Esophagus squamous epithelium (tissue), 5 donors: ENCODE results near the gene TSC2. TPM values are rescaled to one million over a fixed set of nuclear protein-coding genes. Genes with fewer than 3 reads are reported as not detected.

ENCODE experiments used
- DNase-seq: peaks from one replicate; lab custom pipeline; 2025; lab: John Stamatoyannopoulos, UW
- H3K27ac ChIP-seq, 4 donors: fragments of 200-600 bp; sonication (generic); one replicate each; pipeline ENCODE4 v1.5.1; 2016 to 2019; ENCODE audit warnings: mild to moderate bottlenecking in 1 of 4
- H3K27me3 ChIP-seq, 4 donors: fragments of 200-600 bp; sonication (generic); 1 replicate in 3 of 4; 2 replicates in 1 of 4; pipeline versions ENCODE4 v1.5.1 to v1.6.0; 2017 to 2021; ENCODE audit warnings: antibody characterized with exemption in 1 of 4
- H3K36me3 ChIP-seq, 3 donors: fragments of 200-600 bp; sonication (generic); one replicate each; pipeline ENCODE4 v1.5.1; 2016 to 2019
- H3K4me1 ChIP-seq, 3 donors: fragments of 200-600 bp; sonication (generic); one replicate each; pipeline ENCODE4 v1.5.1; 2017 to 2019
- H3K4me3 ChIP-seq, 4 donors: fragments of 200-600 bp; sonication (generic); 1 replicate in 3 of 4; 2 replicates in 1 of 4; pipeline ENCODE4 v1.5.1; 2016 to 2019; ENCODE audit warnings: mild to moderate bottlenecking in 2 of 4, moderate library complexity in 1 of 4
- H3K9me3 ChIP-seq, 3 donors: fragments of 200-600 bp; sonication (generic); one replicate each; pipeline ENCODE4 v1.5.1; 2016 to 2019
- POLR2A ChIP-seq, 4 donors: fragments of 450-650 bp; IDR thresholded peaks; one replicate each; pipeline ENCODE4 v1.6.1; 2017; ENCODE audit warnings: antibody characterized with exemption in 4 of 4, mild to moderate bottlenecking in 4 of 4, moderate library complexity in 3 of 4
- WGBS, 2 donors: methylation state at CpG; one replicate each; pipeline ENCODE4 v1.1.5; 2018; 5-methylcytosine and 5-hydroxymethylcytosine counted together
- intact Hi-C: fragments of 100-400 bp; cut with DNase I; formaldehyde crosslinking; loops from one replicate; pipeline ENCODE4 v1.15.0; 2022
- total RNA-seq, 4 donors: library from RNA; depleted of rRNA; stranded (reverse); fragments of >200 nt; gene quantifications; one replicate each; pipeline ENCODE4 v1.1.0, GENCODE V29; 2016
- TF ChIP-seq, protein P1 (sequence below), 6 experiments: fragments of 450-650 bp in 4 of 6; fragments of 200-600 bp in 2 of 6; sonication (generic) in 2 of 6; IDR thresholded peaks; one replicate each; pipeline ENCODE4 v1.5.1; 2016 to 2019; ENCODE audit warnings: antibody characterized with exemption in 6 of 6, mild to moderate bottlenecking in 4 of 6, moderate library complexity in 4 of 6
- donor health status: DM: yes; HTN: yes; CAD: no.

Gene TSC2
- total RNA-seq, 4 donors from 2014 or later = 22.8 to 79.7 (median 41.2) TPM

DNA sequence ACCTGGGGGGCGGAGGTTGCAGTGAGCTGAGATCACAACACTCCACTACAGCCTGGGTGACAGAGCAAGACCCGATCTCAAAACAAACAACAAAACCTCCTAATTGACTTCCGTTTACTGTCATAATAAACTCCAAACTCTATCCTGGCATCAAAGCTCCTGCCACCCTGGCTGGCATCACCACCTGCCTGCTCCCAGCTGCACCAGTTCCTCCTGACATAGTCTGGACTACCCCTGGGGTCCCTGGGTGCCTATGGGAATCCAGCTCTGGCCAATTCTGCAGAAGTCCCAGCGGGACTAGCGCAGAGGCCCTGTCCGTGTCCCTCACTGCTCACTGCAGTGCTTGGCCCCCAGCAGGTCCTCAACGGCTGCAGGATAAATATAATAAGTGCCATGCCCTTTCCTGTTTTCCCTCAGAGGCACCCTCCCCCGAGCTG, 874 bp upstream of the TSC2 start:
- H3K27ac ChIP-seq = peak overlapping the region; percentile 73 to 88 (median 82)
- intact Hi-C loops = no loop called here
- WGBS, 2 donors = 22 to 25% methylated on average over 6 of the region's 8 CpGs
- no peak for DNase-seq
- no peak for TF ChIP-seq POLR2A (IDR thresholded peaks at IDR 0.05)
- TF ChIP-seq, protein P1, sequence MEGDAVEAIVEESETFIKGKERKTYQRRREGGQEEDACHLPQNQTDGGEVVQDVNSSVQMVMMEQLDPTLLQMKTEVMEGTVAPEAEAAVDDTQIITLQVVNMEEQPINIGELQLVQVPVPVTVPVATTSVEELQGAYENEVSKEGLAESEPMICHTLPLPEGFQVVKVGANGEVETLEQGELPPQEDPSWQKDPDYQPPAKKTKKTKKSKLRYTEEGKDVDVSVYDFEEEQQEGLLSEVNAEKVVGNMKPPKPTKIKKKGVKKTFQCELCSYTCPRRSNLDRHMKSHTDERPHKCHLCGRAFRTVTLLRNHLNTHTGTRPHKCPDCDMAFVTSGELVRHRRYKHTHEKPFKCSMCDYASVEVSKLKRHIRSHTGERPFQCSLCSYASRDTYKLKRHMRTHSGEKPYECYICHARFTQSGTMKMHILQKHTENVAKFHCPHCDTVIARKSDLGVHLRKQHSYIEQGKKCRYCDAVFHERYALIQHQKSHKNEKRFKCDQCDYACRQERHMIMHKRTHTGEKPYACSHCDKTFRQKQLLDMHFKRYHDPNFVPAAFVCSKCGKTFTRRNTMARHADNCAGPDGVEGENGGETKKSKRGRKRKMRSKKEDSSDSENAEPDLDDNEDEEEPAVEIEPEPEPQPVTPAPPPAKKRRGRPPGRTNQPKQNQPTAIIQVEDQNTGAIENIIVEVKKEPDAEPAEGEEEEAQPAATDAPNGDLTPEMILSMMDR (IDR thresholded peaks at IDR 0.05) = no peak
- H3K27me3 ChIP-seq = no peaks in the 10 kb centered on the region
- H3K36me3 ChIP-seq = peaks cover 0 to 35% (median 0%) of the 10 kb centered on the region in 3 donors
- peak overlapping the region; percentile 71 to 97 (median 84) for H3K4me3 ChIP-seq
- peaks cover 32 to 74% (median 45%) of the 10 kb centered on the region in 3 donors for H3K4me1 ChIP-seq
- no peaks in the 10 kb centered on the region for H3K9me3 ChIP-seq

- WGBS, 2 donors = 0% methylated on average over 2 of the region's 30 CpGs
- H3K9me3 ChIP-seq = no peaks in the 10 kb centered on the region
- intact Hi-C loops = no loop called here
Measured at GRCh38 chr16:2048116-2048543, 345 bp downstream of the TSC2 start.

DNA sequence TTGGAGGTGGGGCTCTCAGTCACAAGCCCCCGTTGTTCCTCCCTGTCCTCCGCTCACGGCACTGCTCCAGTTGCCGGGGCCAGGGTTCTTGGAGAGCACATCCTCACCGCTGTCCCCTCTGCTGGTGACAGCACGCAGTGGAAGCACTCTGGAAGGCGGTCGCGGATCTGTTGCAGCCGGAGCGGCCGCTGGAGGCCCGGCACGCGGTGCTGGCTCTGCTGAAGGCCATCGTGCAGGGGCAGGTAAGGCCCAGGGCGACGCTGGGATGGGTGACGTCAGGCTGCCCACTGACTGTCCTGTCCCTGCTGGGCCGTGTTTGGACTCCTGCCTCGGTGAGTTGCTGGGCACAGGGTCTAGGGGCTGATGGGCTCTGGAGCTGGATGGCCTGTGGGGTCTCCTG, 5.4 kb downstream of the TSC2 start:
- TF ChIP-seq, protein P1 (IDR thresholded peaks at IDR 0.05) = no peak
- no peak for TF ChIP-seq POLR2A (IDR thresholded peaks at IDR 0.05)
- no peak overlapping the region for H3K4me3 ChIP-seq
- H3K27ac ChIP-seq = no peak overlapping the region
- peaks cover 19 to 79% (median 26%) of the 10 kb centered on the region in 3 donors for H3K36me3 ChIP-seq
- WGBS, 2 donors = 100% methylated on average over 2 to 6 of the region's 21 CpGs
- no peaks in the 10 kb centered on the region for H3K27me3 ChIP-seq
- no peaks in the 10 kb centered on the region for H3K9me3 ChIP-seq
- no peak for DNase-seq
- H3K4me1 ChIP-seq = peaks cover 8 to 16% (median 9%) of the 10 kb centered on the region in 3 donors
- intact Hi-C loops = no loop called here

More at GRCh38 chr16:2048116-2048543, 345 bp downstream of the TSC2 start:
- TF ChIP-seq POLR2A (IDR thresholded peaks at IDR 0.05) = no peak
- TF ChIP-seq, protein P1 (IDR thresholded peaks at IDR 0.05) = no peak
- no peak for DNase-seq
- H3K27me3 ChIP-seq = no peaks in the 10 kb centered on the region
- peak overlapping the region; percentile 63 to 88 (median 82) for H3K27ac ChIP-seq
- peaks cover 3 to 45% (median 4%) of the 10 kb centered on the region in 3 donors for H3K36me3 ChIP-seq
- H3K4me1 ChIP-seq = peaks cover 27 to 61% (median 38%) of the 10 kb centered on the region in 3 donors
- peak overlapping the region; percentile 71 to 97 (median 84) for H3K4me3 ChIP-seq

- no peaks in the 10 kb centered on the region for H3K27me3 ChIP-seq
- H3K4me1 ChIP-seq = peaks cover 2 to 9% (median 3%) of the 10 kb centered on the region in 3 donors
- no peak overlapping the region for H3K4me3 ChIP-seq
- 97 to 100% methylated on average over 1 to 5 of the region's 17 CpGs for WGBS, 2 donors
- TF ChIP-seq, protein P1 (IDR thresholded peaks at IDR 0.05) = no peak
- no peak for TF ChIP-seq POLR2A (IDR thresholded peaks at IDR 0.05)
- no peak for DNase-seq
- H3K36me3 ChIP-seq = peaks cover 26 to 86% (median 30%) of the 10 kb centered on the region in 3 donors
- H3K27ac ChIP-seq = no peak overlapping the region
- H3K9me3 ChIP-seq = no peaks in the 10 kb centered on the region
- intact Hi-C loops = no loop called here
Measured at GRCh38 chr16:2053897-2054296, 6.1 kb downstream of the TSC2 start.

DNA sequence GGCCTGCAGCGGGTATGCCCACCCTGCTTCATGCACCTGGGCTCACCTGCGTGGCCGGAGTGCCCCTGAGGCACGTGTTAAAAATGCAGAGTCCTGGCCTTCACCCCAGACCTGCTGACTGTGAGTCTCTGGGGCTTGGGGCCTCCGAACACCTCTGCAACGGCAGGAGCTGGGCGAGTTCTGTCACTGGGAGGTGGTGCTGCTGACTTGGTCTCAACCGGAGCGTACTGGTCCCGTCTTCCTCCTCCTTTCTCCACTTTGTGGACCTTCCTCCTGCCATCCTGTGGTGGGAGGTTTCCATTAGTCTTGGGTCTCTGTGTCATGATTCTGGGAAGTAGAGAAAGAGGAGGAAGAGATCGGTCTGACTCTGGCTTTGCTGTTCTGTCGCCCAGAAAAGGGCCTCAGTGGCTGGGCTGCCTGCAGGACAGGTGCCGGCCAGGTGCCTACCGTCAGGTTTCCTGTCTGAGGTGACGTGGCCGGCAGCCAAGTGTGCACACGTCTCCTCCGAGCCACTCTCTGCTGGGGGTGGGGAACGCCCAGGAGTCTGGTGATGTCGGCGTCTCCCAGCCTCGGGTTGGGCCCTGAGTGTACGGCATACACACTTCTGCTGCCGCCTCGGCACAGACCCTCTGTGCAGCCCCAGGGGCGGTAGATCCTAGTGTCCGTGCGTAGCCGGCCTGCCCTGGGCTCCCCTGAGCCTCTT, 6.9 kb downstream of the TSC2 start:
- no peak for DNase-seq
- H3K9me3 ChIP-seq = no peaks in the 10 kb centered on the region
- no peak for TF ChIP-seq POLR2A (IDR thresholded peaks at IDR 0.05)
- TF ChIP-seq, protein P1 (IDR thresholded peaks at IDR 0.05) = no peak
- H3K4me1 ChIP-seq = peaks cover 0 to under 1% (median 0%) of the 10 kb centered on the region in 3 donors
- intact Hi-C loops = no loop called here
- WGBS, 2 donors = 87 to 90% methylated on average over 4 to 16 of the region's 29 CpGs
- H3K27me3 ChIP-seq = no peaks in the 10 kb centered on the region
- H3K36me3 ChIP-seq = peaks cover 26 to 92% (median 30%) of the 10 kb centered on the region in 3 donors
- H3K4me3 ChIP-seq = no peak overlapping the region
- H3K27ac ChIP-seq = no peak overlapping the region
